Naive thymus-derived CD4-positive, alpha-beta T cell (primary cell): Measurements from ENCODE around the gene GATA1. TPM values are rescaled to one million over a fixed set of nuclear protein-coding genes. Genes with fewer than 3 reads are reported as not detected.
A peak's percentile ranks its signal among the peaks of the same experiment; 100 is the strongest.

Experiments used
- ATAC-seq: fragments of 150-1000 bp; cut with Tn5 transposase; 2 replicates; pipeline ENCODE4 v1.10.0; 2021; ENCODE audit warnings: mild to moderate bottlenecking, moderate library complexity
- CTCF ChIA-PET: fragments of 350-600 bp; sonication (Branson Sonifier 250); formaldehyde crosslinking; loops from one replicate; lab custom pipeline; 2021; ENCODE audit warnings: antibody characterized with exemption; lab: Charles Lee
- POLR2A ChIA-PET: fragments of 350-600 bp; sonication (Branson Sonifier 250); formaldehyde crosslinking; loops from one replicate; lab custom pipeline; 2021; ENCODE audit warnings: antibody characterized with exemption, inconsistent platforms; lab: Charles Lee
- DNase-seq, 9 donors: peaks; one replicate each; pipeline versions ENCODE4 v3.0.0 to v3.0.0-alpha.2; 2020 to 2022; ENCODE audit warnings: mixed read lengths in 1 of 9
- H3K27ac ChIP-seq: one replicate; pipeline ENCODE4 v1.7.0; 2013; ENCODE audit warnings: mild to moderate bottlenecking, low read depth, low read length, moderate library complexity
- H3K27me3 ChIP-seq, 2 donors: one replicate each; pipeline ENCODE4 v1.7.0; 2013; ENCODE audit warnings: low read length in 2 of 2, mild to moderate bottlenecking in 2 of 2, moderate library complexity in 2 of 2; ENCODE audit not compliant: control insufficient read depth in 2 of 2, insufficient read depth in 2 of 2
- H3K36me3 ChIP-seq, 3 experiments: 1 replicate in 2 of 3; 2 replicates in 1 of 3; pipeline ENCODE4 v1.7.0; 2013; ENCODE audit warnings: low read length in 3 of 3, mild to moderate bottlenecking in 3 of 3, moderate library complexity in 1 of 3; ENCODE audit not compliant: insufficient read depth in 3 of 3, control insufficient read depth in 2 of 3
- H3K4me1 ChIP-seq, 2 donors: one replicate each; pipeline ENCODE4 v1.7.0; 2013; ENCODE audit warnings: low read length in 2 of 2, mild to moderate bottlenecking in 2 of 2, moderate library complexity in 1 of 2; ENCODE audit not compliant: control insufficient read depth in 2 of 2, insufficient read depth in 2 of 2
- H3K4me3 ChIP-seq: 2 replicates; pipeline ENCODE4 v1.7.0; 2013; ENCODE audit warnings: mild to moderate bottlenecking, low read length
- H3K9me3 ChIP-seq, 3 experiments: 1 replicate in 2 of 3; 2 replicates in 1 of 3; pipeline ENCODE4 v1.7.0; 2013; ENCODE audit warnings: low read length in 3 of 3; ENCODE audit not compliant: control insufficient read depth in 2 of 3
- H3K27ac Mint-ChIP-seq, 9 donors: one replicate each; pipeline ENCODE4 v1.8.0; 2020 to 2022; ENCODE audit warnings: mixed read lengths in 9 of 9, mild to moderate bottlenecking in 8 of 9, moderate library complexity in 5 of 9, inconsistent platforms in 2 of 9
- H3K27me3 Mint-ChIP-seq, 5 donors: one replicate each; pipeline ENCODE4 v1.8.0; 2021 to 2022; ENCODE audit warnings: mixed read lengths in 5 of 5, mild to moderate bottlenecking in 1 of 5
- H3K36me3 Mint-ChIP-seq, 5 donors: one replicate each; pipeline ENCODE4 v1.8.0; 2020 to 2022; ENCODE audit warnings: mixed read lengths in 5 of 5, mild to moderate bottlenecking in 3 of 5, inconsistent platforms in 1 of 5
- H3K4me1 Mint-ChIP-seq, 7 donors: one replicate each; pipeline ENCODE4 v1.8.0; 2020 to 2022; ENCODE audit warnings: mixed read lengths in 7 of 7, mild to moderate bottlenecking in 3 of 7, inconsistent platforms in 1 of 7
- H3K4me3 Mint-ChIP-seq, 10 donors: one replicate each; pipeline ENCODE4 v1.8.0; 2020 to 2022; ENCODE audit warnings: mild to moderate bottlenecking in 10 of 10, mixed read lengths in 10 of 10, moderate library complexity in 6 of 10, inconsistent platforms in 2 of 10
- H3K9me3 Mint-ChIP-seq, 11 donors: one replicate each; pipeline ENCODE4 v1.8.0; 2020 to 2022; ENCODE audit warnings: mixed read lengths in 11 of 11, mild to moderate bottlenecking in 4 of 11, inconsistent platforms in 1 of 11, moderate library complexity in 1 of 11
- intact Hi-C, 2 donors: fragments of 100-400 bp; cut with micrococcal nuclease; formaldehyde crosslinking; loops; one replicate each; pipeline ENCODE4 v1.15.1; 2023
- polyA plus RNA-seq, 2 donors: library from polyadenylated mRNA; unstranded; fragments of 300-500 nt; fragmentation: Illumina TruSeq; gene quantifications; one replicate each; pipeline ENCODE4 v1.2.3, GENCODE V29; 2021
- total RNA-seq, 6 experiments: library from RNA in 5 of 6; stranded (reverse) in 5 of 6; gene quantifications; 1 replicate in 5 of 6; 2 replicates in 1 of 6; pipeline ENCODE4 v1.2.3 and lab custom pipeline; 2021 to 2026

GATA1 gene
- total and polyA plus RNA-seq, 7 experiments from 2014 or later, result 0.45 to 1.2 TPM; not detected in 5

- Mint-ChIP-seq H3K27ac (peak within 1 kb of the TSS; percentile 96 to 99 (median 98)), H3K27me3 (no peaks in the 10 kb centered on the region), H3K36me3 (peaks cover 0 to 12% (median 0%) of the 10 kb centered on the region in 5 donors), H3K4me1 (peaks cover 10 to 27% (median 16%) of the 10 kb centered on the region in 7 donors), H3K9me3 (peaks cover 0 to 4% (median 0%) of the 10 kb centered on the region in 11 donors), H3K4me3 (peak within 1 kb of the TSS; percentile 91 to 98 (median 96))
- POLR2A ChIA-PET, result interaction anchor here (0.6 to 2.5 kb wide), 28 partner anchors 10 to 241 kb away, joined by 3 to 21 read pairs (median 4); partner anchors contain the start of genes OTUD5, PQBP1, SUV39H1 and TIMM17B
- CTCF ChIA-PET, result interaction anchor here (1.0 kb wide), 2 partner anchors 147 to 385 kb away, joined by 3 read pairs; no protein-coding TSS in a partner anchor
- peak within 1 kb of the TSS; percentile 84 for H3K4me3 ChIP-seq
- H3K36me3 ChIP-seq, result peaks cover 0 to 3% (median 0%) of the 10 kb centered on the region in 3 experiments
- no peaks in the 10 kb centered on the region for H3K27me3 ChIP-seq
- H3K9me3 ChIP-seq, result no peaks in the 10 kb centered on the region
- intact Hi-C loops, result loop anchor here (1.0 to 5.0 kb wide), 19 partner anchors 64 to 1121 kb away; partner anchors contain the start of genes GRIPAP1 (in 2 of the 2), PQBP1 (in 2 of the 2), RBM3 (in 2 of the 2) and SUV39H1 (in 2 of the 2)
- H3K27ac ChIP-seq, result peak within 1 kb of the TSS; percentile 97
- peaks cover 6 to 12% of the 10 kb centered on the region in 2 donors for H3K4me1 ChIP-seq
- DNase-seq (peak; percentile 76 to 98 (median 95)), ATAC-seq (peak; percentile 91)
These were observed 15.1 kb downstream of the GATA1 start, which contains the start of gene HDAC6 for GRCh38 chrX:48801280-48802088. TSS of gene HDAC6 (plus strand) at chrX:48802067. CDS start at chrX:48802693, 626 bp downstream.

DNA sequence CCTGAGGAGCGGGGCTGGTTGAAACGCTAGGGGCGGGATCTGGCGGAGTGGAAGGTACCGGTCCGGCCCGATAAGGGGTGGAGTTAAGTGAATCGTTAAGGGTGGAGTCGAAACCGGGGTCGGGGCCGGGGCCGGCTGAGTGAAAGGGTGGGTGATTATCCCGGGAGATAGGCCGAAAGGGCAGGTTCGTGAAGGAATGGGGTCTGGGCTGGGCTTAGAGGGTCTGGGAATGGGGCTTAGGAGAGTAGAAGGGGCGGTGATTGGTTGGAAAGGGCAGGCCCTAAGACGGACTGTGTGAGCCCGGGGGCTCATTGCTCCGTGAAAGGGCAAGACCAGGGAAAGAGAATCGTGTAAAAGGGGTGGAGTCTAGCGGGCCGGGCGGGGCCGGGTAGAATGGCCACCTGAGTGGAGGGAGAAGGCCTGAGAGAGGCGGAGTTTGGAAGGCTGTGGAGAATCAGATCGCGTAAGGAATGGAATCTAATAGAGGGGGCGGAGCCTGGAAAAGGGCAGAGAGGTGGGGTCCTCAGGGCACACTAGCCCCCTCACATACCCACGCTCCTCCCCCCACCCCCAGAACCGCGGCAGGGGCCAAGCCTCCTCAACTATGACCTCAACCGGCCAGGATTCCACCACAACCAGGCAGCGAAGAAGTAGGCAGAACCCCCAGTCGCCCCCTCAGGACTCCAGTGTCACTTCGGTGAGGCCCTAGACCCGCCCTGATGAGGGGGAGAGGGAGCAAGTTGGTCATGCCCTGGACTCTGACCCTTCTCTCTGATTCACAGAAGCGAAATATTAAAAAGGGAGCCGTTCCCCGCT is 15.9 kb downstream of the GATA1 start:
- no peaks in the 10 kb centered on the region for H3K27me3 ChIP-seq
- H3K4me1 ChIP-seq, result peaks cover 6 to 12% of the 10 kb centered on the region in 2 donors
- peaks cover 0 to 3% (median 0%) of the 10 kb centered on the region in 3 experiments for H3K36me3 ChIP-seq
- peak overlapping the region; percentile 71 for H3K4me3 ChIP-seq
- peak; percentile 18 for ATAC-seq
- intact Hi-C loops, result loop anchor here (1.0 to 5.0 kb wide), 13 partner anchors 89 to 1120 kb away; partner anchors contain the start of genes TFE3 (in 2 of the 2), WDR13 (in 2 of the 2), CLCN5 (in 1 of the 2) and EBP (in 1 of the 2)
- no peaks in the 10 kb centered on the region for H3K27me3 Mint-ChIP-seq
- H3K36me3 Mint-ChIP-seq, result peaks cover 0 to 12% (median 0%) of the 10 kb centered on the region in 5 donors
- DNase-seq, result peak in 2 of 9 donors; percentile 5 to 36
- ChIA-PET POLR2A (interaction anchor here (0.6 to 2.5 kb wide), 22 partner anchors 11 to 240 kb away, joined by 3 to 21 read pairs (median 4); partner anchors contain the start of genes OTUD5, PQBP1, SUV39H1 and TIMM17B), CTCF (interaction anchor here (1.0 kb wide), 2 partner anchors 148 to 384 kb away, joined by 3 read pairs; no protein-coding TSS in a partner anchor)
- peaks cover 0 to 4% (median 0%) of the 10 kb centered on the region in 11 donors for H3K9me3 Mint-ChIP-seq
- H3K4me1 Mint-ChIP-seq, result peaks cover 10 to 27% (median 16%) of the 10 kb centered on the region in 7 donors
- H3K27ac ChIP-seq, result peak overlapping the region; percentile 97
- peak overlapping the region; percentile 90 to 99 (median 98) for H3K27ac Mint-ChIP-seq
- no peaks in the 10 kb centered on the region for H3K9me3 ChIP-seq
- H3K4me3 Mint-ChIP-seq, result peak overlapping the region; percentile 91 to 98 (median 96)

DNA sequence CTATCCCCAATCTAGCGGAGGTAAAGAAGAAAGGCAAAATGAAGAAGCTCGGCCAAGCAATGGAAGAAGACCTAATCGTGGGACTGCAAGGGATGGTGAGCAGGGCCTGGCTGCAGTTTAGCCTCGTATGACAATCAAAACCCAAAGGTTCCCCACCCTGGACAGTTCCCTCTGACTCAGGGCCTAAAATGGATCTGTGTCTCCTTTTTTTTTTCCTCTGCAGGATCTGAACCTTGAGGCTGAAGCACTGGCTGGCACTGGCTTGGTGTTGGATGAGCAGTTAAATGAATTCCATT is 16.5 kb downstream of the GATA1 start:
- H3K27me3 Mint-ChIP-seq, result no peaks in the 10 kb centered on the region
- peaks cover 0 to 4% (median 0%) of the 10 kb centered on the region in 11 donors for H3K9me3 Mint-ChIP-seq
- peak overlapping the region in 6 of 9 donors; percentile 71 to 99 (median 96) for H3K27ac Mint-ChIP-seq
- ATAC-seq (no peak), DNase-seq (no peak)
- H3K36me3 Mint-ChIP-seq, result peaks cover 0 to 12% (median 0%) of the 10 kb centered on the region in 5 donors
- POLR2A ChIA-PET, result interaction anchor here (2.2 to 2.5 kb wide), 2 partner anchors 95 to 155 kb away, joined by 9 to 12 read pairs; partner anchors contain the start of genes OTUD5, PQBP1 and TIMM17B
- intact Hi-C loops, result loop anchor here (1.0 to 5.0 kb wide), 13 partner anchors 88 to 1119 kb away; partner anchors contain the start of genes TFE3 (in 2 of the 2), WDR13 (in 2 of the 2), CLCN5 (in 1 of the 2) and EBP (in 1 of the 2)
- H3K4me3 Mint-ChIP-seq, result peak overlapping the region; percentile 42 to 98 (median 96)
- CTCF ChIA-PET, result interaction anchor here (1.0 kb wide), 1 partner anchor 384 kb away, joined by 3 read pairs; no protein-coding TSS in a partner anchor
- no peaks in the 10 kb centered on the region for H3K9me3 ChIP-seq
- H3K4me1 Mint-ChIP-seq, result peaks cover 10 to 27% (median 16%) of the 10 kb centered on the region in 7 donors
- H3K36me3 ChIP-seq, result peaks cover 0 to 3% (median 0%) of the 10 kb centered on the region in 3 experiments
- H3K27ac ChIP-seq, result peak overlapping the region; percentile 97
- H3K27me3 ChIP-seq, result no peaks in the 10 kb centered on the region
- H3K4me1 ChIP-seq, result peaks cover 6 to 12% of the 10 kb centered on the region in 2 donors
- no peak overlapping the region for H3K4me3 ChIP-seq

DNA sequence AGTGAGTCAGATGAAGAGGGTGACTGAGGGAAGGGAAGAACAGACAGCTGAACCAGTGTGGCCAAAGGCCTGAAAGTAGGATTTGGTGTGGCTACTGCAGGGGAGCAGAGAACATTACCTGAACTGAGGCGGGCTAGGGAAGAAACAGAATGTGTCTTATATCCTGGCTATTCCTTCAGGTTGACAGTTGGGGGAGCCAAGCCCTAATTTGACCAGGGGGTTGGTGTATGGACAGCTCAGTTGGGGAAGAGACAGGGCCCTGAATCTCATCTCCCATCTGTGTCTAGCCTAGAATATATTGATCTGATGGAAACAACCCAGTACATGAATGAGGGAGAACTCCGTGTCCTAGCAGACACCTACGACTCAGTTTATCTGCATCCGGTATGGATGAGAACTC is 19.7 kb downstream of the GATA1 start:
- ChIA-PET POLR2A (no interaction called here), CTCF (interaction anchor here (0.7 kb wide), 1 partner anchor 137 kb away, joined by 3 read pairs; no protein-coding TSS in a partner anchor)
- Mint-ChIP-seq H3K9me3 (peaks cover 0 to 2% (median 0%) of the 10 kb centered on the region in 11 donors), H3K4me1 (peaks cover 6 to 19% (median 11%) of the 10 kb centered on the region in 7 donors), H3K36me3 (peaks cover 0 to 12% (median 5%) of the 10 kb centered on the region in 5 donors), H3K27ac (no peak overlapping the region), H3K27me3 (no peaks in the 10 kb centered on the region), H3K4me3 (no peak overlapping the region)
- no peaks in the 10 kb centered on the region for H3K27me3 ChIP-seq
- H3K4me1 ChIP-seq, result peaks cover 0 to 5% of the 10 kb centered on the region in 2 donors
- peaks cover 0 to 3% (median 0%) of the 10 kb centered on the region in 3 experiments for H3K36me3 ChIP-seq
- no peak for ATAC-seq
- no peak overlapping the region for H3K4me3 ChIP-seq
- H3K27ac ChIP-seq, result no peak overlapping the region
- intact Hi-C loops, result no loop called here
- H3K9me3 ChIP-seq, result no peaks in the 10 kb centered on the region
- no peak for DNase-seq

DNA sequence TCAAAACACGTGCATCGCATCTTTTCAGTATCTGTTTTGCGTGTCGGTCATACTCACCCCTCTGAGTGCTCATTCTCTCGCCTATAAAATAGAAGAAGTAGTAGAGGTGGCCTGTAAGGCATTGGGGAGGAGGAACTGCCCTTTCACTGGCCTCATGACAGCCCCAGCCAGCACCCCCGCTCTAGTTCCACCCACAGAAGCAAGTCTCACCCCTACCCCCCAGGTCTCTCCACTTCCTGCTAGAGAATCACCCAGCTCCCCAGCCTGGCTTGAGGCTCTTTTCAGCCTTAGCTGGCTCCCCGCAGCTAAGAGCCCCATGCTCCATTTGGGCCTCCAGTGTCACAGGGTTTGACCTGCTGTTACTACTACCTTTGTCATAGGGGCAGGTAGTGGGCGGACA is 27.3 kb downstream of the GATA1 start:
- intact Hi-C loops, result no loop called here
- ATAC-seq (peak; percentile 47), DNase-seq (no peak)
- Mint-ChIP-seq H3K9me3 (no peaks in the 10 kb centered on the region), H3K27me3 (no peaks in the 10 kb centered on the region), H3K36me3 (peaks cover 0 to 24% (median 0%) of the 10 kb centered on the region in 5 donors), H3K4me1 (peaks cover 0 to 4% (median 0%) of the 10 kb centered on the region in 7 donors), H3K27ac (no peak overlapping the region), H3K4me3 (no peak overlapping the region)
- Histone ChIP-seq H3K27me3 (no peaks in the 10 kb centered on the region), H3K9me3 (no peaks in the 10 kb centered on the region), H3K4me3 (no peak overlapping the region), H3K4me1 (no peaks in the 10 kb centered on the region), H3K27ac (no peak overlapping the region), H3K36me3 (peaks cover 0 to 26% (median 0%) of the 10 kb centered on the region in 3 experiments)
- POLR2A ChIA-PET, result no interaction called here
- CTCF ChIA-PET, result no interaction called here
